T-helper 9 cell (primary cell): ENCODE measurements around the gene TRIM32.

ENCODE experiments used
- DNase-seq: peaks from one replicate; pipeline ENCODE4 v3.0.0-alpha.2; 2020

Gene TRIM32

DNA sequence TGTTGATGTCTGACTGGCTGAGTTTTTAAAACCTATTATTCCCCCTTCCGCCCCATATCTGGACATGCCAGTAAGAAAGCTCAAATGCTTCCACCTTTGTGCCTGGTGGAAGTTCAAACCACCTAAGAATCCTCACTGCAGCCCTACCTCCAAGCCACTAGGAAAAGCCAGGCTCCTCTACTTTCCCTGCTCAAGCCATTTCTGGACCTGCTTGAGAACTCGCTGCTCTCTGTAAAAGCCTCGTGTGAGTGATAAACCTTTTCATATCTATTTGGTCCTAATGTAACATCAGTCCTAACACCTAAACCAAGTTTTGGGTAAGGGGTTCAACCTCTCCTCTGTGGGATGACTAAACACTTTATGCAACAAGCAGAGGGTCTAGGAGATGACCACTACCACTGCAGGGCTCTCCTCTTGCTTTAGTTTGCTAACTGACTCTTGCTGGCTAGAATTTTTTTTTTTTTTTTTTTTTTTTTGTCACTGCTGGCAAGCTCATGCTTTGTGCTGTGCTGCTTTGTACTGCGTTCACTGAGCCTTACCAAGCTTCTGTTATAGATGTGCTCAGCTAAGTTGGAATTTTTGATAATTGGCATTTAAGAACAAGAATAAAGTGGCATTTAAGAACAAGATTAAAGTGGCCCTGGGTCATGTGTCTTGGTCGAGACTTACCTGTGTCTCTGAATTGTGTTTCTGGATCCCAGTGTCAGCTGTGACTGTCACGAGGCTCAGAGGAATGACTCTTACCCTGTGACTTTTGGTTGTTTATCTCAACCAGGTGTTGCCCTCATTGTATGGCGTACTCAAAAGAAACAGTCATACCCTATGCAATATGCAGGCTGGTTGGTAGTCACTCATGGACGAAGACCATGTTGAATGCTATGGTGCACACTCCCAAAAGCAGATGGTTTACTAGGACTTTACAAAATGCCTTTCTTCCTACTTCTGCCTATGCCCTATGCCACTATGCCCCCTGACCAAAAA is 19.5 kb downstream of the TRIM32 start:
- no peak for DNase-seq

DNA sequence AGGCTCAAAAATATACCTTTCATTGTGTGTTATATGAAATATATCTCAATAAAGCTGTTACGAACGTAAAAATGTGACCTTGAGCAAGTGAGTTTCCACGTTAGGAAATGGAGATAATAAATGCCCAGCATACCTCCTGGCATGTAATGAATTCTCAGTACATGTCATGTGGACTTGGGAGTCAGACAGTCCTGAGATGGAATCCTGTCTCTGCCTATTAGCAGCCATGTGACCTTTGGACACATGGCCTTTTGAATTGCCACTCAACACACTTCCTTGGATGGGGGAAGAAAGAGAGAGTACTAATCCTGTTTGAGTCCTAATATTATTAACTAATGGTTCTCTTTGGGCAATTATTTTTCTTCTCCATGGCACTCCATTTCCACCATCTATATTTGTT is 25.7 kb downstream of the TRIM32 start:
- no peak for DNase-seq

DNA sequence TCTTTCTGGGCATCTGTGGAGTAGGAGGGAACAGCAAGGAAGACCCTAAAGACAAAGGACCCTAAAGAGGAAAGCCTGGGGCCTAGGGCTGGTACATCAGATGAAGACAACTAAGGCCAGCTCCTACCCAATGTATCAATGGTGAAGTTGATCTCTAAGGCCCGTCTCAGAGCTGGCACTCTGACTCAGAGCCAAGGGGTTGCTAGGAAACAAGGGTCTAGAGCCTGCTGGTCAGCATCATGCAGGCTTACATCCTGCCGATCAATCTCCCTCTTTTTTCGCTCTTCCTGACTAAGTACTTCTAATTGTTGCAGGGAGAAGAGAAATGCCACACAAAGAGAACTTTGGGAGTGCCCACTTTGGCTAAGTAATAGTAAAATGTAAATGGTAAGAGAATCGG is 26.2 kb downstream of the TRIM32 start:
- no peak for DNase-seq

DNA sequence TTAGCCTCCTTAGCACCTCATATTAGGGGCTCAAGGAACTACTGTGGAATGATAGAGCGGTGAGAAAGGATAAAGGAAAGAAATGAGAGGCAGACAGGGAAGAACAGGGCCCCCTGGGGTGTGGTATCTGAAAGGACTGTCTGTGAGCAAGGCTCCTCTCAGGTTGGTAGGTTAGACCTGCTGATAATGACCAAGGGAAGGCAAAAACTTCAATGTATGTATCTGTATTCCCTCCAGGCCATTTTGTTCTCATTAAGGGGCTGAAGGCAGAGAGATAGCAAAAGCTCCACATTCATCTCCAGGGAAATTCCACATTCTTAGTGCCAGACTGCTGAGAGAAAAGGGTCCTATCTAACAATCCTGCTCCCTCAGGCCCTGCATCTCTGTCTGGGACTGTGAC is 28.6 kb downstream of the TRIM32 start:
- no peak for DNase-seq

DNA sequence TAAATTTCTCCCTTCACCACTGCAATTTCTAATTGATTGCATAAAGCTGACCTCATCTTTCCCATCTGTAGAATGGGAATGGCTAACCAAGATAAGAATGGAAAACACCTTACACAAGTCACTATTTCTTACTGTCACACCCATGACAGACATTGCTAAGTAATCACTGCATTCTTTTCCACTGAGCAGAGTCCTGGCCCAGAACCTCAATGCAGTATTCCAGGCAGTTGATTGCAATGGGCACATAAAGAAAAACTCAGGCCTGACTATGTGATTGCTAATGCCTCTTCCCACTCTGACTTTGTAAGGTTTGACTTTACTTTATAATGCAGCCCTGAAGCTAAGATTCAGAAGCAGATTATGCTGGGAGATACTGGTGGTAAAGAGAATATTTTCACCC is 29.3 kb downstream of the TRIM32 start:
- DNase-seq = no peak

DNA sequence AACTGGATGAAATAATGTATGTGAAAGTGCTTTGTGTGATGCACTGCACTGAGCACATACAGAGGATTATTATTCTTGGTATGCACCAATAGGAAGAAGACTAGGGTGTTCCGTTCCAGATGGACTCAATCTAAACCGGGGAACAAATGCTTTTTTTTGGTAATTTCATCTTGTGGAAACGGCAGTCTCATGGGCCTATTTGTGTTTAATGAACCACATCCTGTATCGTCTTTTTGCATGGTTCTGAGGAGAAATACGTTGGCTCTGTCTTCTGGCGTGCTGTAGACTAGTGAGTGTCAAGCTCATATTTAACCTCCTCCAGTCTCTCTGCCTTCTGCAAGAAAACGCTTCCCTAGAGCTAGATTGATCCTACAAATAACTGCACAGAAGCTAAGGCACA is 30.0 kb downstream of the TRIM32 start:
- DNase-seq = no peak

DNA sequence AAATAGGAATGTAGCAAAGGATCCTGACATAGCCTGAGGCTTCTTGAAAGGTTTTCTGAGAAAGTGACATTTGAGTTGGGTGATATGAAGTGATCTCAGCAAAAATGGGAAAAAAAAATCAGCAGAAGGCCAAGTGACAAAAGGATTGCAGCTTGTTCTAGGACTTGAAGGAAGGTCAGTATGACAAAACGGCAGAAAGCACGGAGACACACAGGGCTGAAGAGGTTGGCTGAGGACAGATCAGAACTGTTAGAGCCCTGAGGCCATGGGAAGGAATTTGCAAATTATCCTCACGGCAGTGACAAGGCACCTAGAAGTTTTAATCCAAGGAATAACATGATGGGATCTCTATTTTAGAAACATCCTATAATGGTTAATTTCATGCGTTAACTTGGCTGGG is 31.0 kb downstream of the TRIM32 start:
- no peak for DNase-seq

DNA sequence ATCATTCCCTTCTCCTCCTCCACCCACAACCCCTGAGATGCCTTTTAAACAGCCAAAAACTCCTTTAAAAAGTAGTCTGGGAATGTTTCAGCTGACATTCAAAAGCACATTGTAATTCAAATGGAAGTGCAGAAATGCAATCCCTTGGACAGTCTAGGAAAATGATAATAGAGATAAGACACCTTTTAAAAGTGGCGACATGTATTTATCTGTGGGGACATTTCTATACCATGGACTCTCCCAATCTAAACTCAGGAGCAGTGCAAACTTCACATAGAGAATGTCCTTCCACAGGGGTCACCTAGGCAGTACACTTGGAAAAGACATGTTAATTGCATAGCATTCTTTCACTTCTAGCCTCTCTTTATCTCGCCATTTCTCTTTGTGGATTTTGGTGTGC is 33.0 kb downstream of the TRIM32 start:
- no peak for DNase-seq

DNA sequence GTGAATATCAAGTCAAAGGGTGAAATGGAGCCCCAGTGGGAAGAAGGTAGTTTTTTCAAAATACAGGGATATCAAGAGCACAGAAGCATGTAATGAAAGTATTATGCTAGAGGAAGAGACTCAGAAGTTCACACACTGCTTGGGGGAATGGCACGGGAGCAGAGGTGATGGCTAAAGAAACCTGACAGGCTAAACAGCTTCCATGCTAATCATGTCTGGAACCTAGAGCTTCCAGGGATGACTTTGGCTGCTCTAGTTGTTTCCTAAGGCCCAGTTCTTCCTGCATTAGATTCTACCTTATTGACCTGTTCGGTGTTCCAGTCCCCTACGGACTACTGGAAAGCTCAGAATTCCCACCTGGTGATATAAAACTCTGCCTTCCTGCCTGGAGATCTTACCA is 34.3 kb downstream of the TRIM32 start:
- no peak for DNase-seq

DNA sequence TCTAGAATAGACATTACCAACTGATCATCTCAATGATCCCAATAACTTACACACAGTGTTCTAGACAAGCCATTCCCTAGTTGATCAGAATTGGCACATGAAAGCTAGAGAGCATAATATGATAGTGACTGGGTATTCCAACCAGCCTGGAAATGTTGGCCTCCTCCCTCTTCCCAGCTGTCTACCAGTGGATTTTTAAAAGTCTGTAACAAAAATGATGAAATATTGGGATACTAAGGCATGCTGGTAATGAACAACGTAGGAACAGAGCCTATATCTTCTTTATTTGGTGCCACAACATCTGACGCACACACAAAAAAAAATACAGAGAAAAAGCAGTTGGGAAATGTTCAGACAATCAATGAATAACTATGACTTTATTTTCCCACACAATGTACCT is 34.8 kb downstream of the TRIM32 start:
- DNase-seq = no peak

DNA sequence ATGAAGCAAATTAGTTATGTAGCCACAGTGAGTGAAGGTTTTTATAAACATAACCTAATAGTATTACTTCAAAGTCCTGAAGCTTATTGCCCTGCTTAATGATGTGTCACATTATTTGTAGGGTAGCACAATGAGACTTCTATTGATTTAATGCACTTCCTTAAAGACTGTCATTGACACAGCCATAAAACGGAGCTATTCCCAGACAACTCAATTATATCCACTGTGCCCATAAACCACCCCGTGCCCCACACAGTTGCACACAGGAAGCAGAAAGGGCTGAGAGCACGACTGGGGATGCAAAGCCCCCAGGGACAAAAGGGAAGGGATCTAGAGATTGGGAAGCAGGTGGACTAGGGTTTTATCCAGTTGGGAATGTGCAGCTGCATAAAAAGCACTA is 37.0 kb downstream of the TRIM32 start:
- no peak for DNase-seq

DNA sequence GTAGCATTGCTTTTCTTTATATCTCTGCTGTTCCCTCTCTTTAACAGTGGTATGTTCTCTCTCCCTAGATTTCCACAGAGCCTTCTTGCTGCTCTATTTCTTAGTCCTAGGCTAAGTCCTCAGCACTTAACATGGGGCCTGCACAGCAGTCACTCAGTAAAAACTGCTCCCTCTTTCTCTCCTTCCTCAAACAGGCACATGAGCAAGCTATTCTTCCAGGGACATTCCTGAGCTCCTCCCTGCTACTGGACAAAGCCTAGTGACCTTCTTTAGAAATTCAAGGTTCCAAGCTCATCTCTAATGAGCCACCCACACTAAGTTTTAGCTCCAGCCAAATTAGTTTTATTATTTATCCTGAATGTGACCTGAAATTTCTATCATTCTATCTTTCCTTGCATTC is 39.5 kb downstream of the TRIM32 start:
- no peak for DNase-seq

DNA sequence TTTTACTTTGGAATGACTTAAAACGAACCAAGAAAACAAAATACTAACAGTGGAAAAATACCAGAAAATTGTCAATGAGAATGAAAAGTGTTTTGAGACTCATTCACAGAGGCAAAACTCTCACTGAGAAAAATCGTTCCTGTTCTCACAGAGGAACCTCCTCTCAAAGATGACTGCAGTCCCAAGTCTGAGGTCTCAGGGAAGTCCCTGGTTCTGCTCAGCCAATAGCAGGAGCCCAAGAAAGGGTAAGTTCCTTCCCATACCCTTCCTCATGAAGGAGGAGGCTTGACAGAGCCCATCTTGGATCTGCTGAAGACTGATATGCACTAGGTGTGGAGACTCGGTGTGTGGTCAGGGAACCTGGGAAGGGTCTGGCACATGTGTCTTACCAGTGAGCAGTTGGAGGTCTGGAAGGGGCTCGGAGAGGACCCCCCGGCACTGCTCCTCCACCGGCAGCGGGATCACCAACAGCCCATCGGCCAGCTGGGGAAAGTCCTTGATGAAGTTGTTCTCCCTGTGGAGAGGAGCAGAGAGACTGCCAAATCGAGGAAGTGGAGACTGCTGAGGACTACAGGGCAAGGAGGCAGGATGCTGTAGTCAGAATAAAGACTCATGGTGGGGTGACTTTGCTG is 46.0 kb downstream of the TRIM32 start:
- no peak for DNase-seq

DNA sequence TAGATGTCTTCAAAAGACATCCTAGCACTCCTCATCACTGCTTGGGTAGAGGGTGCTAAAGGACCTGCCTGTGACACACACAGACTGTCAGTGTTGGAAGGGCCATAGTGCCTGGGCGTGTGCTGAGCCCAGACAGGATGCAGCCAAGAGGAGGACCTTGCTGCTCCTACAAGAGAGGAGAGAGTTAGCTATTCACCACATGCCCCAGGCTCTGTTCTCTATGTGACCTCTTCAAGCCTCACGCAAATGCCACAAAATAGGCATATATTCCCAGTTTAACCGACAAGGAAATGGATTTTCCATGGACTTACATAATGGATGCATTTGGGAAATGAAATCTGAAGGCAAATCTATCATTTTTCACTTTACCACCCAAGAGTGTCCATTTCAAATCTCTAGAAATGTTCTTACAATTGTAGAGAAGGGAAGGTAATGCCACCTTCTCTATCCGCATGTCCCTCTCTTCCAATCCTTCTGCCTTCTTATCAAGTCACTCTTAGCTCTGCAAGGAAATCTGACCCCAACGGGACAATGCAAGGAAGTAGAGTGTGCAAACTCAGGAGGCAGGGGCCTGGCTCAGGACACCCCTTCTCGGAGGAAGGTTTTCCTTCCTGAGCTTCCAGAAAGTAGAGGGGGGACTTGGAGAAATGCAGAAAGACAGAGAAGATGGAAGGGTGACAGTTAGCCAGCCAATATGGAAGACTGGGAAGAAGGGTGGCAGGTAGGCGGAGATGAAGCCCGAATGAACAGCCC is 49.5 kb downstream of the TRIM32 start:
- DNase-seq = no peak

DNA sequence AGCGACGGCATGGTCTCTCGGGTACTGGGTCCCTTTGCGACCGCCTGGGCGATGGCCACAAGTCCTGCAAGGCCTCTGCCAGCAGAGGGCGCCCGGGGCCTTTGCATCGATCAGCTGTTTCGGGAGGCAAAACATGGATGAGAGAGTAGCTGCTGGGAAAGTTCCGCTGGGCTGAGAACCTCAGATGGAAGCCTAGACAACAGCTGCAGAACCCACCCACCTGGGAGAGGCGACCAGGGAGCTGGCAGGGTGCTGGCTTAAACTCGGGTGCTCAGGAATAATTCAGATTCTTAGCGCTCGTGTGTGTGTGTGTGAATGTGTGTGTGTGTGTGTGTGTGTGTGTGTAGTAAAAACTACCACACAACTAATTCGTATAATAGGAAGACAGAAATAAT is 50.0 kb downstream of the TRIM32 start:
- peak; percentile 19 for DNase-seq

DNA sequence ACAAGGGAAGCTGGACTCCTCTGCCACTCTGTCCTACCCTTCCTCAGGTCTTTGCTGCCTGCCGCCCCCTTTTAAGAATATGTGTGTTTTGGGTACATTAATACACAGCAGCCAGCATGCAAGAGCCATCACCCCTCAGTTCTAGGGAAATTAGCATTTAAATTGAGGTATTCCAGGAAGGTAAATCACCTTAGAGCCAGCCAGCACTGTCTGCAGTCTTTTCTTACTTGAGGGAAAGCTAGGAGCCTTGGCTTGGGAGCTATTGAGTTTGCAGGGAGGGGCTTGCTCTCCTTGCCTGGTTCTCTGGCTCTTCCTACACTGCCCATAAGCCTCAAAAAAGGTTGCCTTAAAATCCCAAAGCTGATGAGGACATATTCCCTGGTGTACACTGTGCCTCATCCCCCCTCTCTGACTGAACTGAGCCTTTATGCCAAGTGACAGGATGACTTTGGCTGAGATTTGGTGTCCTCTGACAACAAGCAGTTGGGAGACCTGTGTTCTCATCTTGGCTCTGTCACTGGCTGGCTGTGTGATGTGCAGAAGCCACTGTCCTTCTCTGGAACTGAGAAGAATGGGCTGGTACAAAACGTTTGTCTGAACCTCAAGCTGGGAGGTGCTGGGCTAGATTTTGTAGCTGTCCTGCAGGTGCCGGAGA is 54.1 kb downstream of the TRIM32 start:
- no peak for DNase-seq

DNA sequence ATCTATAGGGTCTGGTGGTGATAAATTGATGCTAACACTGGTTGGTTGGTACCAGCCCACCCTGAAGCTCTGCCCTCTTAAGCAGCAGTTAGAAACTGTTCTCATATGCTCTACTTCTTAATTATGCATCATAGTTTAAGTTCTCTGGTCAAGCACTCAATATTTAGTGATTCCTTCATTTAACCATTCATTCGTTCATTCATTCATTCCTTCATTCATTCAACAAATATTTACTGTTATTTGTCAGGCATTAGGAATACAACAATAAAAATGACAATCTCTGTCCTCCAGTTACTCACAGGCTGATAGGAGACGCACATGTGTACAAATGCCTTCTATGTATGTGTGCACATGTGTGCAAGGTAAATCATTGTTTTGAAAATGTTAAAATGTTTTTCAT is 54.6 kb downstream of the TRIM32 start:
- DNase-seq = no peak

DNA sequence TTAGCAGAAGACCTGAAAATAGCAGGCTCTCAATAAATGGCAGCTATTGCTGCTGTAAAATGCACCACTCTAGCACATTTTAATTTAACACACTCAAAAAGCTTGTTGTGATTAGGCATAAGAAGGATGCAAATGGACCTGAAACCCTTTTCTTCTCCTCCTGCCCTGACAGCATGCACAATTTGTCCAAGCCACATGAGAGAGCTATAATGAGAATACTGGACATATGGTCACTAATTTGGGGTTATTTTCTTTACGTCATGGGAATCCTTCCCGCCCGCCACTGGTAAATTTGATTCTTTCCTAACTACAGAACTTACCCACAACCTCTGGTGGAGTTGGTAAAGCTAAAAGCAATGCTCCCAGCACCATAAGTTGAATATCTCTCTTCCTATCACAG is 62.1 kb downstream of the TRIM32 start:
- DNase-seq = no peak

DNA sequence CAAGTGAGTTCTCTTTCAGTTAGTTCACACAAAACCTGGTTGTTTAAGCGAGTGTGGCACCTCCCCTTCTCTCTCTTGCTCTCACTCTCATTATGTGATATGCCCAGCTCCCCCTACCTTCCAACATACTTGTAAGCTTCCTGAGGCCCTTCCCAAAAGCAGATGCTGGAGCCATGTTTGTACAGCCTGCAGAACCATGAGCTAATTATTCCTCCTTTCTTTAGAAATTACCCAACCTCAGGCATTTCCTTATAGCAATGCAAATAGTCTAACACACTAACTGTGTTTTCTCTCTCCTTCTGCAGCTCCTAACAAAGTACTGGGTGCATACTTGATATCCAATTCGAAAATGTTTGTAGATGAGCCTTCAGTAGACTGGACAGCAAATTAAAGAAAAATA is 62.7 kb downstream of the TRIM32 start:
- no peak for DNase-seq

DNA sequence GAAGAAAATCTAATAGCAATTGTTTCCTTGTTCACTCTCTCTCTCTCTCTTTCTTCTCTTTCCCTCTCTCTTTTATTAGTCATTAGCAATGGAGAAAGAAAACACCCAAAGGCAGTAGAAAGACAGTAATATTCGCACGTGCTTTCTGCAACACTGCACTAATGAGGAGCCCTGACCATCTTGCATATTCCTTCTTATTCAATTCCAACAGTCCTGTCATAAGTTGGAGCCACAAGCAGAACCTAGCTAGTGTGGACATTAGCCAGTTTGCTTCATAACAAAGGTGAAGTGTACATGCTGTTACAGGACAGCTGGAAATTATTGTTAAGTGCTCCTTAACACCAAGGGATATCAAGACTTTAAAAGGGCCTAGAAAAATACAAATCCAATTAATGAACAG is 63.4 kb downstream of the TRIM32 start:
- no peak for DNase-seq
